ENCODE data around the gene ITIH1.

Gene ITIH1

DNA sequence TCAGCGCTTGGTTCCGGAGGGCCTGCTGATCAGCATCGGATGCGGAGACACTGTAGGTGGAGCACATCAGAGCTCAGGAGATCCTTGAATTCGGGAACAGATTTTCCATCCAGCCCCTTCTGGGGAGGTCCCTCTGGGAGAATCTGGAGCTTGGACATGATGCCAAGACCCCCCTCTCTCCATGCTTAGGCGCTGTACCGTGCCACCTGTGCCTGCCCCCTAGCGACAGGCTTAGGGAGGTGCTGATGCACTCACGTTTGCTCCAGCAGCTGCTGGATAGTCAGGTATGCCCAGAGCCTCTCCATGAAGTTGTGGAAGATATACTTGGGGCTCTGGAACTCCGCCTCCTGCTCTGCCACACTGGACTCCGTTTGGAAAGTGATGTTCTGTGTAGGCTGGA is 43.3 kb downstream of the ITIH1 start:
- Histone ChIP-seq H3K4me3 (ENCODE audit: low read length) (no peak overlapping the region), H3F3A (ENCODE audit: control insufficient read depth, insufficient read depth) (no peaks in the 10 kb centered on the region), H4K20me1 (ENCODE audit: control insufficient read depth, insufficient read depth, low read depth, low read length) (no peaks in the 10 kb centered on the region; the same call in 1 of the 2 replicates), H3K27ac (ENCODE audit: low read depth, low read length) (no peak overlapping the region), H3K4me2 (ENCODE audit: low read length) (no peak overlapping the region), H3K79me2 (ENCODE audit: control insufficient read depth, low read length) (no peaks in the 10 kb centered on the region), H3K9me3 (ENCODE audit: control insufficient read depth, insufficient read depth, low read length) (no peaks in the 10 kb centered on the region), H3K4me1 (ENCODE audit: control insufficient read depth, low read length) (no peaks in the 10 kb centered on the region), H3K36me3 (ENCODE audit: control insufficient read depth, low read length) (no peaks in the 10 kb centered on the region), H3K27me3 (ENCODE audit: control insufficient read depth, low read length) (no peaks in the 10 kb centered on the region), H3K9me2 (replicated peaks; ENCODE audit: control insufficient read depth, low read length) (no peaks in the 10 kb centered on the region)
- TF ChIP-seq, protein P1, sequence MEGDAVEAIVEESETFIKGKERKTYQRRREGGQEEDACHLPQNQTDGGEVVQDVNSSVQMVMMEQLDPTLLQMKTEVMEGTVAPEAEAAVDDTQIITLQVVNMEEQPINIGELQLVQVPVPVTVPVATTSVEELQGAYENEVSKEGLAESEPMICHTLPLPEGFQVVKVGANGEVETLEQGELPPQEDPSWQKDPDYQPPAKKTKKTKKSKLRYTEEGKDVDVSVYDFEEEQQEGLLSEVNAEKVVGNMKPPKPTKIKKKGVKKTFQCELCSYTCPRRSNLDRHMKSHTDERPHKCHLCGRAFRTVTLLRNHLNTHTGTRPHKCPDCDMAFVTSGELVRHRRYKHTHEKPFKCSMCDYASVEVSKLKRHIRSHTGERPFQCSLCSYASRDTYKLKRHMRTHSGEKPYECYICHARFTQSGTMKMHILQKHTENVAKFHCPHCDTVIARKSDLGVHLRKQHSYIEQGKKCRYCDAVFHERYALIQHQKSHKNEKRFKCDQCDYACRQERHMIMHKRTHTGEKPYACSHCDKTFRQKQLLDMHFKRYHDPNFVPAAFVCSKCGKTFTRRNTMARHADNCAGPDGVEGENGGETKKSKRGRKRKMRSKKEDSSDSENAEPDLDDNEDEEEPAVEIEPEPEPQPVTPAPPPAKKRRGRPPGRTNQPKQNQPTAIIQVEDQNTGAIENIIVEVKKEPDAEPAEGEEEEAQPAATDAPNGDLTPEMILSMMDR (IDR thresholded peaks at IDR 0.05; ENCODE audit: low read depth, low read length, poor library complexity, severe bottlenecking) = peak; percentile 87
- no peak for TF ChIP-seq EZH2phosphoT487 (IDR thresholded peaks at IDR 0.05; ENCODE audit: borderline replicate concordance, low read length)

DNA sequence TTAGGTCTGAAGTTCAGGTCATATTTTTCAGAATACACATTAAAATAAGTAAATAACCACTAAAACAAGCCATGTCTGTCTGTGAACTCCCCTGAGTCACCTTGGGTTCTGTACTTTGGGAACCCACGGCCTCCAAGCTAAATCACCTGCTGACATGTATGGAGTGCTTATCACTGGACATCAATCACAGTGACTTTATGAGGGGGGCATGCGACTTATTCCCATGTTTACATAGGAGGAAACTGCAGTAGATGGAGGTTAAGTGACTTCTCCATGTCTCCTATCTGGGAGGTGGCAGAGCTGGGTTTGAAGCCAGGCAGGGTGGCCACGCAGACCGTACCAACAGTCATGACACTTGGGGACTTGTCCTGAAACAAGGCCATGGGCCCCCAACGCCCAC is 45.0 kb downstream of the ITIH1 start:
- H3F3A ChIP-seq (ENCODE audit: control insufficient read depth, insufficient read depth) = no peaks in the 10 kb centered on the region
- no peaks in the 10 kb centered on the region; the same call in 1 of the 2 replicates for H4K20me1 ChIP-seq (ENCODE audit: control insufficient read depth, insufficient read depth, low read depth, low read length)
- H3K36me3 ChIP-seq (ENCODE audit: control insufficient read depth, low read length) = no peaks in the 10 kb centered on the region
- no peak overlapping the region for H3K27ac ChIP-seq (ENCODE audit: low read depth, low read length)
- TF ChIP-seq EZH2phosphoT487 (IDR thresholded peaks at IDR 0.05; ENCODE audit: borderline replicate concordance, low read length) = no peak
- TF ChIP-seq, protein P1 (IDR thresholded peaks at IDR 0.05; ENCODE audit: low read depth, low read length, poor library complexity, severe bottlenecking) = no peak
- no peak overlapping the region for H3K4me2 ChIP-seq (ENCODE audit: low read length)
- no peaks in the 10 kb centered on the region for H3K79me2 ChIP-seq (ENCODE audit: control insufficient read depth, low read length)
- no peaks in the 10 kb centered on the region for H3K9me3 ChIP-seq (ENCODE audit: control insufficient read depth, insufficient read depth, low read length)
- no peak overlapping the region for H3K4me3 ChIP-seq (ENCODE audit: low read length)
- no peaks in the 10 kb centered on the region for H3K9me2 ChIP-seq (replicated peaks; ENCODE audit: control insufficient read depth, low read length)
- no peaks in the 10 kb centered on the region for H3K27me3 ChIP-seq (ENCODE audit: control insufficient read depth, low read length)
- no peaks in the 10 kb centered on the region for H3K4me1 ChIP-seq (ENCODE audit: control insufficient read depth, low read length)

DNA sequence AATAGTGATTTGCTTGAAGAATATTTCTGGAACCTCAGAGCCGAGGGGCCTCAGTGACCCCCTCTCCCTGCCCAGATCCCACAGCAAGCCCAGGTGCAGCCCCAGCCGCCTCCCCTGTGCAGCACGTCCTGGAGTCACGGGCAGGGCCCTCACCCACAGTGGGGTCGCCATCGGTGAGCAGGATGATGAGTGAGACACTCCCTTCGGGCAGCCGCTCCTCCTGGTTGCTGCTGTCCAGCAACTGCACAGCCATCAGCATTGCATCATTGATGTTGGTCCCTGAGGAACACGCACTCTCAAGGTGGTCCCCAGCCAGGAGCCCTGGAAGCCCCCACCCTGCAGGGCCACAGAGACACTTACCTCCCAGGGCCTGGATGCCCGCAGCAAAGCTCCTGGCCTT is 46.6 kb downstream of the ITIH1 start:
- Histone ChIP-seq H4K20me1 (ENCODE audit: control insufficient read depth, insufficient read depth, low read depth, low read length) (no peaks in the 10 kb centered on the region; the same call in 1 of the 2 replicates), H3K4me2 (ENCODE audit: low read length) (no peak overlapping the region), H3K4me3 (ENCODE audit: low read length) (no peak overlapping the region), H3K36me3 (ENCODE audit: control insufficient read depth, low read length) (no peaks in the 10 kb centered on the region), H3K4me1 (ENCODE audit: control insufficient read depth, low read length) (no peaks in the 10 kb centered on the region), H3F3A (ENCODE audit: control insufficient read depth, insufficient read depth) (no peaks in the 10 kb centered on the region), H3K27ac (ENCODE audit: low read depth, low read length) (no peak overlapping the region), H3K27me3 (ENCODE audit: control insufficient read depth, low read length) (no peaks in the 10 kb centered on the region), H3K79me2 (ENCODE audit: control insufficient read depth, low read length) (no peaks in the 10 kb centered on the region), H3K9me3 (ENCODE audit: control insufficient read depth, insufficient read depth, low read length) (no peaks in the 10 kb centered on the region), H3K9me2 (replicated peaks; ENCODE audit: control insufficient read depth, low read length) (no peaks in the 10 kb centered on the region)
- TF ChIP-seq, protein P1 (IDR thresholded peaks at IDR 0.05; ENCODE audit: low read depth, low read length, poor library complexity, severe bottlenecking) = no peak
- no peak for TF ChIP-seq EZH2phosphoT487 (IDR thresholded peaks at IDR 0.05; ENCODE audit: borderline replicate concordance, low read length)

All from DOHH2 (cell line).